Heart right ventricle (tissue), 16 donors: Measurements from ENCODE around the gene TEF. TPM values are rescaled to one million over a fixed set of nuclear protein-coding genes. Genes with fewer than 3 reads are reported as not detected.
"Not testable (repeated sequence)": the region's sequence is repeated elsewhere in the genome, so short reads cannot be mapped to it uniquely, and the experiment has no call there.

Experiments used
- ATAC-seq, 8 donors: fragments of 200-7000 bp; cut with Tn5 transposase; one replicate each; pipeline ENCODE4 v1.9.1; 2020; ENCODE audit warnings: mild to moderate bottlenecking in 8 of 8, moderate library complexity in 8 of 8, moderate number of reproducible peaks in 1 of 8
- DNase-seq, 2 donors: peaks; one replicate each; pipeline ENCODE4 v3.0.0-alpha.2; 2020
- H3K27ac ChIP-seq, 10 donors: fragments of 200-600 bp; sonication (generic) in 2 of 10; one replicate each; pipeline versions ENCODE4 v1.5.0 to v1.8.0; 2020 to 2022; ENCODE audit warnings: mild to moderate bottlenecking in 3 of 10
- H3K27me3 ChIP-seq, 7 donors: fragments of 200-600 bp; one replicate each; pipeline ENCODE4 v1.8.0; 2021 to 2022; ENCODE audit warnings: mild to moderate bottlenecking in 2 of 7
- H3K36me3 ChIP-seq, 9 donors: fragments of 200-600 bp; sonication (generic) in 1 of 9; one replicate each; pipeline versions ENCODE4 v1.5.0 to v1.8.0; 2020 to 2022; ENCODE audit warnings: mild to moderate bottlenecking in 2 of 9
- H3K4me1 ChIP-seq, 9 donors: fragments of 200-600 bp; sonication (generic) in 1 of 9; one replicate each; pipeline versions ENCODE4 v1.5.0 to v1.8.0; 2020 to 2022; ENCODE audit warnings: mild to moderate bottlenecking in 4 of 9
- H3K4me3 ChIP-seq, 10 donors: fragments of 200-600 bp; sonication (generic) in 2 of 10; one replicate each; pipeline versions ENCODE4 v1.5.0 to v1.8.0; 2020 to 2022; ENCODE audit warnings: mild to moderate bottlenecking in 7 of 10, moderate library complexity in 2 of 10
- H3K9me3 ChIP-seq, 11 donors: fragments of 200-600 bp in 10 of 11; sonication (generic) in 2 of 11; one replicate each; pipeline versions ENCODE4 v1.5.0 to v1.8.0; 2013 to 2022; ENCODE audit warnings: mild to moderate bottlenecking in 2 of 11, control low read depth in 1 of 11, moderate library complexity in 1 of 11
- CTCF ChIP-seq, 9 donors: fragments of 200-600 bp; sonication (generic) in 2 of 9; IDR thresholded peaks; one replicate each; pipeline versions ENCODE4 v1.5.0 to v1.8.0; 2021 to 2022; ENCODE audit warnings: antibody characterized with exemption in 9 of 9, mild to moderate bottlenecking in 5 of 9, moderate library complexity in 1 of 9
- WGBS, 2 donors: extraction: QIAGEN DNeasy Blood & Tissue Kit; methylation state at CpG; one replicate each; pipeline ENCODE4 v1.1.7; 2013; ENCODE audit warnings: inconsistent platforms in 1 of 2; 5-methylcytosine and 5-hydroxymethylcytosine counted together
- intact Hi-C, 10 donors: fragments of 100-400 bp; cut with DNase I; formaldehyde crosslinking; loops; one replicate each; pipeline versions ENCODE4 v1.11.1 to v1.14.2; 2022
- polyA plus RNA-seq, 2 donors: library from polyadenylated mRNA; stranded (reverse); fragments of 200-250 nt; gene quantifications; one replicate each; pipeline ENCODE4 v1.2.3, GENCODE V29; 2013
- total RNA-seq, 10 donors: library from RNA; stranded (reverse); fragmentation: NEBNext Ultra II Directional in 3 of 10; extraction: Animal tissue kit (Norgen Biotek cat#: 25700) in 3 of 10; gene quantifications; one replicate each; pipeline versions ENCODE4 v1.2.1 to v1.2.4, GENCODE V29; 2021 to 2023
- donor health status: Arrhythmogenic right ventricular cardiomyopathy.
- donor health status: ischemic (EF 13 %, LVEDD 7.1; RV severe dilation, severe dysfunction).
- donor health status: healthy with polysubstance abuse.
- donor health status: DM: no; HTN: yes; CAD: no.
- donor health status: DM: no; HTN: no; CAD: no.
- donor health status: ischemic (EF 25% LVEDD 6.9; RV normal size, moderate dysfunction).
- donor health status: ischemic (EF 25% LVEDD 5.7; RV mildly dilated, moderate dysfunction).
- donor health status: healthy.
- donor health status: DM: yes; HTN: yes; CAD: no.
- donor health status: Ischemic cardiomyopathy.
- donor health status: ischemic (EF 35%, LVEDD 5.7; RV mildly dilated, moderate dysfunction).
- donor health status: nonischemic (EF 11% LVEDD 7.7; RV severe dilation, severe dysfunction).
- donor health status: DM: yes; HTN: yes; CAD: no.
- donor health status: PGD.
- donor health status: ischemic (EF 29% LVEDD 5.4; RV normal size, mild dysfunction).
- donor health status: nonischemic (EF 23%, LVEDD 6.1; RV moderate dilation, normal function).

The TEF gene
- total and polyA plus RNA-seq, 12 donors, result 5.5 to 29.1 (median 16.9) TPM

GRCh38 chr22:41425660-41426365 is 44.1 kb downstream of the TEF start:
- DNase-seq (no peak), ATAC-seq (peak in 1 of 8 donors; percentile 20)
- Histone ChIP-seq H3K27me3 (no peaks in the 10 kb centered on the region), H3K4me3 (no peak overlapping the region), H3K36me3 (peaks cover 0 to 69% (median 19%) of the 10 kb centered on the region in 9 donors), H3K4me1 (no peaks in the 10 kb centered on the region), H3K9me3 (no peaks in the 10 kb centered on the region), H3K27ac (no peak overlapping the region)
- intact Hi-C loops, result no loop called here
- no peak for TF ChIP-seq CTCF (IDR thresholded peaks at IDR 0.05)
- WGBS, 2 donors, result 61 to 72% methylated on average over 9 of the region's 9 CpGs

GRCh38 chr22:41429232-41429950 is 47.6 kb downstream of the TEF start:
- peaks cover 0 to 17% (median 8%) of the 10 kb centered on the region in 9 donors for H3K4me1 ChIP-seq
- intact Hi-C loops, result no loop called here
- ATAC-seq (peak in 1 of 8 donors; percentile 6), DNase-seq (no peak)
- H3K27ac ChIP-seq, result peak overlapping the region in 1 of 10 donors; percentile 21
- no peak for TF ChIP-seq CTCF (IDR thresholded peaks at IDR 0.05)
- peaks cover 0 to 81% (median 16%) of the 10 kb centered on the region in 9 donors for H3K36me3 ChIP-seq
- H3K9me3 ChIP-seq, result no peaks in the 10 kb centered on the region
- WGBS, 2 donors, result 87 to 88% methylated on average over 13 of the region's 13 CpGs
- no peaks in the 10 kb centered on the region for H3K27me3 ChIP-seq
- H3K4me3 ChIP-seq, result no peak overlapping the region

DNA sequence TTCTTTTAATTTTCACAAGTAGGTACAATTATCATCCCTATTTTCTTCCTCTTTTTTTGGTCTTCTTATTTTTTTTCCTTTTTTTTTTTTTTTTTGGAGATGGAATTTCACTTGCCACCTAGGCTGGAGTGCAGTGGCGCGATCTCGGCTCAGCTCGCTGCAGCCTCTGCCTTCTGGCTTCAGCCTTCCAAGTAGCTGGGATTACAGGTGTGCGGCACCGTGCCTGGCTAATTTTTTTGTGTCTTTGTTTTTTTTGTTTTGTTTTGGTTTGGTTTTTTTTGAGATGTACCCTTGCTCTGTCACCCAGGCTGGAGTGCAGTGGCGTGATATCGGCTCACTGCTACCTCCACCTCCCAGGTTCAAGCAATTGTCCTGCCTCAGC is 48.2 kb downstream of the TEF start:
- no peaks in the 10 kb centered on the region for H3K27me3 ChIP-seq
- intact Hi-C loops, result no loop called here
- TF ChIP-seq CTCF (IDR thresholded peaks at IDR 0.05), result no peak
- no peaks in the 10 kb centered on the region for H3K9me3 ChIP-seq
- H3K36me3 ChIP-seq, result peaks cover 0 to 81% (median 12%) of the 10 kb centered on the region in 9 donors
- DNase-seq, result no peak
- peaks cover 4 to 23% (median 12%) of the 10 kb centered on the region in 9 donors for H3K4me1 ChIP-seq
- no peak for ATAC-seq
- no peak overlapping the region for H3K27ac ChIP-seq
- H3K4me3 ChIP-seq, result no peak overlapping the region
- 96 to 97% methylated on average over 8 of the region's 8 CpGs for WGBS, 2 donors

DNA sequence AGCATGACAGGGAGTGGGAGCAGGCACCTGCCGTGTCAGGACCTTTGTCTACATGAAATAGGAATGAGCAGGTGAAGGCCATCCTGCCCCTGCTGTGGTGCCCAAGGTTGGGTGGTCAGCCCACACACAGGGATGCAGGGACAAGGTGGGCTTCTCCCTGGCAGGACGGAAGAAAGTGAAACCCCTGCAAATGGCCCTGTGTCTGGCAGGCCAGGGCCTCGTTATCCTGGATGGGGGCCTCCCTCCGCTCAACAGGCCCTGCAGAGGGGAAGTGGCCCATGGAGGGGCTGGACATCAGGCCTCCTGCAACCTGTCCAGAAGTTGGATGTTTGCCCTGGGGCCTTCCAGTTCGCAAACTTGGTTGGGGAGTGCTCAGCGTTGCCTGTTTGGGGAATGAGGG is 49.9 kb downstream of the TEF start:
- Histone ChIP-seq H3K36me3 (peaks cover 0 to 82% (median 27%) of the 10 kb centered on the region in 9 donors), H3K27me3 (no peaks in the 10 kb centered on the region), H3K9me3 (no peaks in the 10 kb centered on the region), H3K4me1 (peaks cover 11 to 40% (median 29%) of the 10 kb centered on the region in 9 donors), H3K27ac (peak overlapping the region in 1 of 10 donors; percentile 47), H3K4me3 (no peak overlapping the region)
- DNase-seq (no peak), ATAC-seq (peak in 2 of 8 donors; percentile 8 to 15)
- intact Hi-C loops, result no loop called here
- no peak for TF ChIP-seq CTCF (IDR thresholded peaks at IDR 0.05)
- WGBS, 2 donors, result 72 to 81% methylated on average over 6 of the region's 6 CpGs

DNA sequence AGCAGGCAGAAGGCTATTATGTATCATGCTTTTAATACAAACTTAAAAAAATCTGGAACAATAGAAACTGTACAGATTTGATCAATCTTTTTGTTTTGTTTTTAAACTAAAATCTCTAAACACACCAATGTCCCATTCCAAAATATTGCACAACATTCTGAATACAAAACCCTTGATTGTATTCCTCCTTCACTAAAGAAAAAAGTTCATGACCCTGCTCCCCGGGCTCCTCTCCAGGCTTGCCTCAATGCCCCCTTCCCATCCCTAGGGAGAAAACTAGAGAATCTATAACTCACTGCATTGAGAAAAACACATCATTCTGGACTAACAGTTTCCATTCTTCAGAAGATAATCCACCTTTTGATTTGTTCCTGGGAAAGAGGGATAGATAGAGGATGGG is 51.7 kb downstream of the TEF start:
- H3K27ac ChIP-seq, result peak overlapping the region in 1 of 10 donors; percentile 6
- ATAC-seq, H3K4me3 ChIP-seq, H3K9me3 ChIP-seq, DNase-seq, H3K27me3 ChIP-seq, intact Hi-C loops: not testable (repeated sequence)
- H3K36me3 ChIP-seq, result peaks cover 0 to 83% (median 34%) of the 10 kb centered on the region in 9 donors
- peaks cover 11 to 58% (median 37%) of the 10 kb centered on the region in 9 donors for H3K4me1 ChIP-seq
- WGBS, 2 donors, result 74 to 81% methylated on average over 1 of the region's 1 CpG

DNA sequence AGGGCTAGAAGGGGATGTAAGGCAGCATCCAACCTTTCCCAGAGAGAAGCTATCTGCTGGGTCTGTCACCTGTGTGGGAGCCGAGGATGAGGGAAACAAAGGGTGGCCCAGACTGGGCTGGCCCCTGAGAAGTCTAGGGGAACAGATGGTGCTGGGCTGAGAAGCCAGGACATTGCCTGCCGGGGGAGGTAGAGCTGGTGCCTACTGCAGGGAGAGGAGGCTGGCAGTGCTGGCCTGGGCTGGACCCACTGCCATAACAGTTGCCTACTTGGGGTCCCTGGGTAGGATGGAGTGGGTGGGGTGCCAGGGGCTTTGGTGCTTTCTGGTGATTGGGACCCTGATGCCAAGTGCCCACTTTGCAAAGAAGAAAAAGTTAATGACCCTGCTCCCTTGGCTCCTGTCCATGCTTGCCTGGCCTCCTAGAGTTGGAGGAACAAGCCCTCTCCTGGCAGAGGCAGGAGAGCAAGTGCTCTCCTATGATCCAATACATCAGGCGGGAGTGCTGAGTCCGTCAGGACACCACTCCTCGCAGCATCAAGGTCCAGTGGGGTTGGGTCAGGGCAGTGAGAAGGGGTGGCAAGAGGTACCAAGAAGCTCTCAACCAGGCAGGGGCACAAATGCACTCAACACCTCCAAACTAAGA is 52.7 kb downstream of the TEF start:
- ATAC-seq, result peak in 3 of 8 donors; percentile 3 to 18 (median 10)
- H3K4me1 ChIP-seq, result peaks cover 13 to 68% (median 47%) of the 10 kb centered on the region in 9 donors

More for the DNA sequence above, 52.7 kb downstream of the TEF start:
- 66 to 88% methylated on average over 3 to 5 of the region's 5 CpGs for WGBS, 2 donors
- peak overlapping the region in 3 of 10 donors; percentile 38 to 58 (median 38) for H3K27ac ChIP-seq
- H3K4me3 ChIP-seq, H3K9me3 ChIP-seq, intact Hi-C loops, H3K27me3 ChIP-seq, DNase-seq: not testable (repeated sequence)
- peaks cover 0 to 91% (median 34%) of the 10 kb centered on the region in 9 donors for H3K36me3 ChIP-seq
